Keratinocyte (primary cell): ENCODE measurements around the gene HCFC1R1. TPM values are rescaled to one million over a fixed set of nuclear protein-coding genes. Genes with fewer than 3 reads are reported as not detected.

Source experiments
- DNase-seq: peaks from one replicate; pipeline ENCODE4 v3.0.0-alpha.2; 2011; ENCODE audit warnings: low read depth, missing footprints, low spot score
- FAIRE-seq: peaks from 2 replicates; lab custom pipeline; 2011; peaks lifted over from hg19 to GRCh38; lab: Jason Lieb, UNC
- H2AFZ ChIP-seq: 2 replicates; pipeline ENCODE4 v1.6.0; 2012; ENCODE audit warnings: low read length, control low read depth, inconsistent platforms; ENCODE audit not compliant: control insufficient read depth
- H3K27ac ChIP-seq: 2 replicates; pipeline ENCODE4 v1.5.1; 2011; ENCODE audit warnings: low read length; ENCODE audit not compliant: control insufficient read depth, insufficient read depth
- H3K27me3 ChIP-seq: 3 replicates; pipeline ENCODE4 v1.6.0; 2011; ENCODE audit warnings: low read length; ENCODE audit not compliant: control insufficient read depth, insufficient read depth; ENCODE audit errors: extremely low read depth
- H3K36me3 ChIP-seq, 2 experiments: 2 replicates in 1 of 2; 3 replicates in 1 of 2; pipeline ENCODE4 v1.5.1; 2011; ENCODE audit warnings: low read length in 2 of 2, mild to moderate bottlenecking in 1 of 2; ENCODE audit not compliant: control insufficient read depth in 2 of 2, insufficient read depth in 2 of 2; ENCODE audit errors: extremely low read depth in 1 of 2
- H3K4me1 ChIP-seq: 3 replicates; pipeline ENCODE4 v1.5.1; 2011; ENCODE audit warnings: low read length; ENCODE audit not compliant: control insufficient read depth, insufficient read depth; ENCODE audit errors: extremely low read depth
- H3K4me2 ChIP-seq: 3 replicates; pipeline ENCODE4 v1.6.0; 2011; ENCODE audit warnings: low read depth, low read length; ENCODE audit not compliant: control insufficient read depth, insufficient read depth; ENCODE audit errors: extremely low read depth
- H3K4me3 ChIP-seq, 3 experiments: fragments of 200-600 bp in 1 of 3; sonication (generic) in 1 of 3; 2 replicates in 2 of 3; 3 replicates in 1 of 3; pipeline ENCODE4 v1.5.1; 2011 to 2016; ENCODE audit warnings: low read length in 3 of 3, mild to moderate bottlenecking in 3 of 3, control low read depth in 2 of 3, inconsistent platforms in 1 of 3, low read depth in 1 of 3, mixed read lengths in 1 of 3, mixed run types in 1 of 3, moderate library complexity in 1 of 3; ENCODE audit not compliant: control insufficient read depth in 2 of 3, insufficient read depth in 2 of 3; ENCODE audit errors: extremely low read depth in 1 of 3
- H3K79me2 ChIP-seq: 2 replicates; pipeline ENCODE4 v1.6.0; 2012; ENCODE audit warnings: low read length; ENCODE audit not compliant: control insufficient read depth, insufficient read depth
- H3K9ac ChIP-seq: 3 replicates; pipeline ENCODE4 v1.6.0; 2011; ENCODE audit warnings: low read length; ENCODE audit not compliant: control insufficient read depth, insufficient read depth; ENCODE audit errors: extremely low read depth
- H3K9me1 ChIP-seq: 3 replicates; pipeline ENCODE4 v1.6.0; 2011; ENCODE audit warnings: low read length; ENCODE audit not compliant: control insufficient read depth, insufficient read depth; ENCODE audit errors: extremely low read depth
- H3K9me3 ChIP-seq: 2 replicates; pipeline ENCODE4 v1.5.1; 2012; ENCODE audit warnings: low read depth, low read length; ENCODE audit not compliant: control insufficient read depth
- H4K20me1 ChIP-seq: 3 replicates; pipeline ENCODE4 v1.6.0; 2011; ENCODE audit warnings: low read length; ENCODE audit not compliant: control insufficient read depth, insufficient read depth; ENCODE audit errors: extremely low read depth
- EZH2 ChIP-seq: IDR thresholded peaks from one replicate; pipeline ENCODE4 v1.6.1; 2012; ENCODE audit warnings: inconsistent platforms, mild to moderate bottlenecking, low read length, moderate library complexity
- dilution Hi-C: fragments of 300-500 bp; cut with MboI; formaldehyde crosslinking; loops from one replicate; pipeline ENCODE4 v1.7.0; 2020; ENCODE audit warnings: low sequenced_read_pairs; ENCODE audit not compliant: extremely low pct_ligation_motif_present
- polyA plus RNA-seq, 5 experiments: library from polyadenylated mRNA; depleted of rRNA in 3 of 5; stranded (reverse) in 3 of 5; stranded (forward) in 1 of 5; unstranded in 1 of 5; fragments of >200 nt; gene quantifications; 1 replicate in 1 of 5; 2 replicates in 3 of 5; 3 replicates in 1 of 5; pipeline versions ENCODE4 v1.2.1 to v1.2.3, GENCODE V29; 2011 to 2012; ENCODE audit warnings: missing spikeins in 2 of 5, low read depth in 1 of 5, low replicate concordance in 1 of 5
- TF ChIP-seq, protein P1 (sequence below), 3 experiments: IDR thresholded peaks in 1 of 3; conservative IDR thresholded peaks in 1 of 3; optimal IDR thresholded peaks in 1 of 3; 2 replicates in 2 of 3; 3 replicates in 1 of 3; pipeline versions ENCODE3 to v1.5.1; 2011; ENCODE audit warnings: low read length in 3 of 3, mild to moderate bottlenecking in 3 of 3, moderate library complexity in 2 of 3, control low read depth in 1 of 3, inconsistent platforms in 1 of 3; ENCODE audit not compliant: insufficient read depth in 2 of 3; ENCODE audit errors: extremely low read depth in 1 of 3

Gene HCFC1R1
- polyA plus RNA-seq, 1 donor (not counting 4 experiments of a cell fraction or from before 2014, with no cell fraction given): 13.0 TPM

GRCh38 chr16:3050487-3050886 lies 26.7 kb upstream of the HCFC1R1 start:
- dilution Hi-C loops: no loop called here
- Histone ChIP-seq H3K27ac (no peak overlapping the region), H3K9me3 (no peaks in the 10 kb centered on the region), H4K20me1 (no peaks in the 10 kb centered on the region), H3K27me3 (peaks cover 36% of the 10 kb centered on the region), H3K9ac (no peak overlapping the region), H3K4me1 (no peaks in the 10 kb centered on the region), H3K36me3 (peaks cover 0 to 6% of the 10 kb centered on the region in 2 experiments), H3K4me2 (no peak overlapping the region), H3K9me1 (no peaks in the 10 kb centered on the region), H3K4me3 (no peak overlapping the region), H3K79me2 (no peaks in the 10 kb centered on the region), H2AFZ (no peak overlapping the region)
- TF ChIP-seq, protein P1, sequence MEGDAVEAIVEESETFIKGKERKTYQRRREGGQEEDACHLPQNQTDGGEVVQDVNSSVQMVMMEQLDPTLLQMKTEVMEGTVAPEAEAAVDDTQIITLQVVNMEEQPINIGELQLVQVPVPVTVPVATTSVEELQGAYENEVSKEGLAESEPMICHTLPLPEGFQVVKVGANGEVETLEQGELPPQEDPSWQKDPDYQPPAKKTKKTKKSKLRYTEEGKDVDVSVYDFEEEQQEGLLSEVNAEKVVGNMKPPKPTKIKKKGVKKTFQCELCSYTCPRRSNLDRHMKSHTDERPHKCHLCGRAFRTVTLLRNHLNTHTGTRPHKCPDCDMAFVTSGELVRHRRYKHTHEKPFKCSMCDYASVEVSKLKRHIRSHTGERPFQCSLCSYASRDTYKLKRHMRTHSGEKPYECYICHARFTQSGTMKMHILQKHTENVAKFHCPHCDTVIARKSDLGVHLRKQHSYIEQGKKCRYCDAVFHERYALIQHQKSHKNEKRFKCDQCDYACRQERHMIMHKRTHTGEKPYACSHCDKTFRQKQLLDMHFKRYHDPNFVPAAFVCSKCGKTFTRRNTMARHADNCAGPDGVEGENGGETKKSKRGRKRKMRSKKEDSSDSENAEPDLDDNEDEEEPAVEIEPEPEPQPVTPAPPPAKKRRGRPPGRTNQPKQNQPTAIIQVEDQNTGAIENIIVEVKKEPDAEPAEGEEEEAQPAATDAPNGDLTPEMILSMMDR (optimal IDR thresholded peaks at IDR 0.05 in 1 of 3, IDR thresholded peaks at IDR 0.05 in 1 of 3, conservative IDR thresholded peaks at IDR 0.05 in 1 of 3; ENCODE audit: extremely low read depth in 1 of 3, insufficient read depth in 2 of 3, low read length in 3 of 3): no peak
- TF ChIP-seq EZH2: no peak
- FAIRE-seq (no peak), DNase-seq (no peak)

DNA sequence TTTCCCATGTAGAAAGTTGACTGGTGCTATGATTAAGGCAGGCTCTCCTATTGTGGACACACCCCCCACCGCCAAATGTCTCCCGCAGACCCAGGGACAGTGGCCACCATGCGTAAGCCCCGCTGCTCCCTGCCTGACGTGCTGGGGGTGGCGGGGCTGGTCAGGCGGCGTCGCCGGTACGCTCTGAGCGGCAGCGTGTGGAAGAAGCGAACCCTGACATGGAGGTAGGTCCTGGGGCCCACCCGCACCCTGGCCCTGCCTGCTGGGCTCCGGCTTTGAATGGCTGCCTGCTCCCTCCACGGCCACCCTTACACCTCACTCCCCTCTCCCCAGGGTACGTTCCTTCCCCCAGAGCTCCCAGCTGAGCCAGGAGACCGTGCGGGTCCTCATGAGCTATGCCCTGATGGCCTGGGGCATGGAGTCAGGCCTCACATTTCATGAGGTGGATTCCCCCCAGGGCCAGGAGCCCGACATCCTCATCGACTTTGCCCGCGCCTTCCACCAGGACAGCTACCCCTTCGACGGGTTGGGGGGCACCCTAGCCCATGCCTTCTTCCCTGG lies 26.3 kb upstream of the HCFC1R1 start:
- Histone ChIP-seq H3K36me3 (peaks cover 0 to 6% of the 10 kb centered on the region in 2 experiments), H3K9me1 (no peaks in the 10 kb centered on the region), H3K79me2 (no peaks in the 10 kb centered on the region), H2AFZ (no peak overlapping the region), H4K20me1 (no peaks in the 10 kb centered on the region), H3K9me3 (no peaks in the 10 kb centered on the region), H3K4me1 (no peaks in the 10 kb centered on the region), H3K27ac (no peak overlapping the region), H3K4me3 (no peak overlapping the region), H3K27me3 (peaks cover 41% of the 10 kb centered on the region), H3K4me2 (no peak overlapping the region), H3K9ac (no peak overlapping the region)
- dilution Hi-C loops: no loop called here
- no peak for DNase-seq
- TF ChIP-seq, protein P1 (optimal IDR thresholded peaks at IDR 0.05 in 1 of 3, IDR thresholded peaks at IDR 0.05 in 1 of 3, conservative IDR thresholded peaks at IDR 0.05 in 1 of 3; ENCODE audit: extremely low read depth in 1 of 3, insufficient read depth in 2 of 3, low read length in 3 of 3): no peak
- TF ChIP-seq EZH2: no peak
- FAIRE-seq: no peak
